Activated T-helper 1 cell treated with Interleukin-2 at 50 U/mL for 16 hours (primary cell): ENCODE measurements around the gene TSHZ1.
A peak's percentile ranks its signal among the peaks of the same experiment; 100 is the strongest.

Experiments used
- DNase-seq: peaks from one replicate; pipeline ENCODE4 v3.0.0-alpha.2; 2020; ENCODE audit warnings: low read depth

Gene TSHZ1, protein sequence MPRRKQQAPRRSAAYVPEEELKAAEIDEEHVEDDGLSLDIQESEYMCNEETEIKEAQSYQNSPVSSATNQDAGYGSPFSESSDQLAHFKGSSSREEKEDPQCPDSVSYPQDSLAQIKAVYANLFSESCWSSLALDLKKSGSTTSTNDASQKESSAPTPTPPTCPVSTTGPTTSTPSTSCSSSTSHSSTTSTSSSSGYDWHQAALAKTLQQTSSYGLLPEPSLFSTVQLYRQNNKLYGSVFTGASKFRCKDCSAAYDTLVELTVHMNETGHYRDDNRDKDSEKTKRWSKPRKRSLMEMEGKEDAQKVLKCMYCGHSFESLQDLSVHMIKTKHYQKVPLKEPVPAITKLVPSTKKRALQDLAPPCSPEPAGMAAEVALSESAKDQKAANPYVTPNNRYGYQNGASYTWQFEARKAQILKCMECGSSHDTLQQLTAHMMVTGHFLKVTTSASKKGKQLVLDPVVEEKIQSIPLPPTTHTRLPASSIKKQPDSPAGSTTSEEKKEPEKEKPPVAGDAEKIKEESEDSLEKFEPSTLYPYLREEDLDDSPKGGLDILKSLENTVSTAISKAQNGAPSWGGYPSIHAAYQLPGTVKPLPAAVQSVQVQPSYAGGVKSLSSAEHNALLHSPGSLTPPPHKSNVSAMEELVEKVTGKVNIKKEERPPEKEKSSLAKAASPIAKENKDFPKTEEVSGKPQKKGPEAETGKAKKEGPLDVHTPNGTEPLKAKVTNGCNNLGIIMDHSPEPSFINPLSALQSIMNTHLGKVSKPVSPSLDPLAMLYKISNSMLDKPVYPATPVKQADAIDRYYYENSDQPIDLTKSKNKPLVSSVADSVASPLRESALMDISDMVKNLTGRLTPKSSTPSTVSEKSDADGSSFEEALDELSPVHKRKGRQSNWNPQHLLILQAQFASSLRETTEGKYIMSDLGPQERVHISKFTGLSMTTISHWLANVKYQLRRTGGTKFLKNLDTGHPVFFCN (N-terminal part only)

DNA sequence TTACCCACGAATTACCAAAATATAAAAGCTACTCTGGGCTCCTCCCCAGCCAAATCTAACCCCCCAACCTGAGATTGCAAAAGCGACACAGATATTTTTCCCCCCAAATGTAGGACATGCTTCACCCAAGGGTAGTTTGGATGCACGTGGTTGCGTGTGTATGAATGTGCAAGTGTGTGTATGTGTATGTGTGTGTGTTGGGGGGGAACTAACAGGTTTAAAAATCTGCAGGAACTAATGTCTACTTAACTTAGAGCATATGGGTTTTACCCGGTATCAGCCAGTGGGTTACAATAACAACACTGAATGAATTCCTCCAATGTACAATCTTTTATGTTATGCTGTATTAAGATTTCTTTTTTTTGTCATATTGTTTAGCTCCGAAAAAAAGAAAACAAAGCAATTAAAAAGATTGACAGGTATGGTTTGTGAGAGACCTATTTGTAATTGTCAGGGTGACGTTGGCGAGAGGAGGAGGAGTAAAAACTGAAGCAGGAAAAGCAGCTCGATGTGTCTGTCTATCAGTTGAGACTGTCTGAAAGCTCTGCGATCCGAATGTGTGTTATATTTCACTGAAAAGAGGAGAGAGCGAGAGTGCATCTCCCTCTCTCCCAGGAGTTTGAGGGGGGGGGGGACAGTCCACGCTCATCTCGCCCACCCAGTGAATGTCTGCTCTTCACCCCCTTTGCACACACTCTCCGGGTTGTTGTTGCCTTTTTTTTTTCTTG is at the start of gene TSHZ1:
Gene TSHZ1, plus strand, starts transcription at position 524 of the 728 bp plus-strand sequence. CDS start 1,080 bp downstream, outside the sequence.
- DNase-seq = peak; percentile 17

DNA sequence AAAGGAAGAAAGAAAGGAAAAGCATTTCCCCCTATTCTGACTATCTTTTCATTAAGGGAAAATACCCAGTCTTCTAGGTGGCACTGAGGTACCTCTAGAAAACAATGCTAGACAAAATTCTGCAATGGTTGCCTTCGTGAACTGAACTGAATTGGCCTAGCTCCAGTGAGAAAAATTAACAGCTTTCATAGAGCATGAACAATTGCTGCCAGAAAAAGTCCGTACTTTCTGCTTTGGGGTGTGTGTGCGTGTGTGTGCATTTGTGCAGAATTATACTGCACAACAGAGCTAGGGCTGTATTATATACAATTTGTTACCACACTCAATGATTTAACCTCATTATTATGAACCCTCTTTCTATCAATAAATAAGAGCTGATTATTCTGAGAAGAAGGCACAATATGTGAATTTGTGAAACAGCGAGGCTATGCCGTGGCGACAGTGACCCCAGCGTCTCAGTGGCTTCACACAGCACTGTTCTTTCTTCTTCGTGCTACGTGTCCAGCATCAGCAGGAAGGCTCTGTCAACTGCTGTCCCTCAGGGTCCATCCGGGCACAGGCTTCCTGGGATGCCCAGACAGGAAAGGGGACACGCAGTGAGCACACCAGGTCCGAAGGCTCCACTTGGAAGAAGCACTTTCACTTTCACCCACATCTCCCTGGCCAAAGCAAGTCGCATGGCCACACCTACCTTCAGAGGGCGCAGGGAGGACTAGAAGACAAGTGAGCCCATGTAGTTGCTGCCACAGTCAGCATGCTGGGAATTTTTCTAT is 49.2 kb upstream of the TSHZ1 start:
- DNase-seq = no peak

DNA sequence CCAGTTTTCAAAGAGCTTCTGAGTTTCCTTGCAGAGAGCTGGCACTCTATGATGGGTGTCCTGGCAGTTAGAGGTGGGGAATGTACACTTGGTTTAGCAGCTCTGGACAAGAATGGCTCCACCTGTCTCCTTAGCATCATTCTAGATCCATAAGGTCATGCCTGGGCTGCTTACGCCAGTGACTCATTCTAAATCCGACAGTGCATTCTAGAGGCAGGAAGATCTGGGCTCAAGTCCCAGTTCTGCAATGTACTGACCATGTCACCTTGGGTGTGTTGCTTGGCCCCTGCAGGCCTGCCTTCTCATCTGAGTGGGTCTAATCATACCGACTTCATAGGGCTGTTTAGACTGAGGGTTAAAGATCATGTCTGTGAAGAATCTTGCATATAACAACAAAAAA is 48.1 kb upstream of the TSHZ1 start:
- DNase-seq = no peak

DNA sequence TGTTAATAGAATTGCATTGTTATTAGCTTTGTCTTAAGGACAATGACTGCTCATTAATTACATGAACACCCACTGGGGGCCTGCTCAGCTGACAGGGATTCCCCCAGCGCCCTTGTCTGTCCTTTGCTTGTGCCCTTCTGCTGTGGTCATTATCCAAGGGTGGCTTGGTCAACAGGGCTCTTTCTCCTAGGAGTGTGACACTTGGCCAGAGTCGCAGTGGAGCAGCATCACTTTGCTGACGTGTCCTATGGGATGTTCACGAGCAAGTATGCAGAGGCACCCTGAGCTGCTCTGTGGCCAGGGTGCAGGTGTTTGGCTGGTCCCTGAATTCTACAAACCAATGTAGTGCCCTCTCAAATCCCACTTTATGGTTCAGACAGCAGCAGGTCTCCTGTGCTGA is 47.6 kb upstream of the TSHZ1 start:
- no peak for DNase-seq

DNA sequence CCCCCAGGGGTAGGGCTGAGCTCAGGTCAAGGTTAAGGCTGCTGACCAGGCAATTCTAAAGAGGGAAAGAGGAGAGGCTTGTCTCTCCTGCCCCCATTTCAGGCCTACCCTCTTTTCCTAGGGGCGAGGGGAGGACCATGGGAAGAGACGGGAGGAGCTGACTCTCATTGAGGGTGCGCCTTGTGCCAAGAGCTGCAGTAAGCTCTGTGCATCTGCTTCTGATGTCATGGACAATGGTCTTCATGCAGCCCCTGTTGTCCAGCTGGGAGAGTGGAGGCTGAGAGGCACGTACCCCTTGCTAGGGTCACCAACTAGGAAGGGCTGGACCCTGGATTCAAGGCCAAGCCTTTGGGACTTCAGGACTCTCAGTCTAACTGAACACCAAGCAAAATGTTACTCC is 46.9 kb upstream of the TSHZ1 start:
- no peak for DNase-seq

DNA sequence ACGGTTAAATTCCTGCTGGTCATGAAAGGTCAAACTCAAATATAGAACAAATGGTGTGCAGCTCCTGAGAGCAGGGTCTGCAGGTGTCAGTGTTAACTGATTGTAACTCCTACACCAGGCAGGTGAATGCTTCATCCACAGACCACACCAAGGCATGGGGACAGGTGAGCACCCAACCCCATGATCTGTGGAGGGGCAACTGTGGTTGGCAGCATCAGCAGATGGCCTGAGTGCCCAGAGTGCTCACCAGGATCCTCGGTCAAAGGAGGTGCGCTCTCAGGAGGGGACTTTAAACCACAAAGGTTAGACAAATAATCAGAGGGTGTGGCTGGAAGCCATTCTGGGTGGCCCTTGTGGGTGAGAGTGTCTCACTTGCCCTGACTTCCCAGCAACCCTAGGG is 46.1 kb upstream of the TSHZ1 start:
- no peak for DNase-seq

DNA sequence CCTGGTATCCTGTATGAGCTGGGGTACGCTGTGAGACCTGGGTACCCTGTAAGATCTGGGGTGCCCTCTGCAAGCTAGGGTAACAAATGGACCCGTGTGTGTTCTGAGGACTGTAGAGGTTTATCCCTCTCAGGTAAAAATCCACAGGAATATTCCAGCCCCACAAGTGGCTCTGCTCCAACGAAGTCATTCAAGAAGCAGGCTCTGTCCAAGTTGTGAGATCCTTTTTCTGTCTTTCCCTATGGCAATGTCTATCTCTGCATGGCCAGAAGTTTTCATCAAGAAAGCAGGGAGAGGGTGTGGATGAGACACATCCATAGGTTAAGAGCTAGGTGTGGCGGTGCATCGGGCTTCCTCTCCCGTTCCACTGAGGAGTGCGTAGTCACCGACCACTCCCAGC is 44.7 kb upstream of the TSHZ1 start:
- DNase-seq = no peak

DNA sequence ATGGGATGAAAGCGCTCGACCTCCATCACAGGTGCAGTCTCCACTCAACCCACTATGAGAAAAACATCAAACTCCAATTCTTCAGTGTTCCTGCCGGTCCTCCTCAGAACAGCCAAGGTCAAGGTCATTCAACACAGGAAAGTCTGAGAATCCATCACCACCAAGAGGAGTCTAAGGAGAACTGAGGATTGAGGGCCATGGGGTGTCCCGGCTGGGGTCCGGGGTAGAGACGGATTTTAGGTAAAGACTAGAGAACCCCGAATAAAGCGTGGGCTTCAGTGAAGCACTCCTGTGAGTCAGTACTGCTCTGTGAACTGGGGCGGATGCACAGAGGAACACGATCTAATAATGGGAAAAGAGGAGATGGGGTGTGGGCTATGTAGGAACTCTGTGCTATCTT is 43.5 kb upstream of the TSHZ1 start:
- DNase-seq = no peak

DNA sequence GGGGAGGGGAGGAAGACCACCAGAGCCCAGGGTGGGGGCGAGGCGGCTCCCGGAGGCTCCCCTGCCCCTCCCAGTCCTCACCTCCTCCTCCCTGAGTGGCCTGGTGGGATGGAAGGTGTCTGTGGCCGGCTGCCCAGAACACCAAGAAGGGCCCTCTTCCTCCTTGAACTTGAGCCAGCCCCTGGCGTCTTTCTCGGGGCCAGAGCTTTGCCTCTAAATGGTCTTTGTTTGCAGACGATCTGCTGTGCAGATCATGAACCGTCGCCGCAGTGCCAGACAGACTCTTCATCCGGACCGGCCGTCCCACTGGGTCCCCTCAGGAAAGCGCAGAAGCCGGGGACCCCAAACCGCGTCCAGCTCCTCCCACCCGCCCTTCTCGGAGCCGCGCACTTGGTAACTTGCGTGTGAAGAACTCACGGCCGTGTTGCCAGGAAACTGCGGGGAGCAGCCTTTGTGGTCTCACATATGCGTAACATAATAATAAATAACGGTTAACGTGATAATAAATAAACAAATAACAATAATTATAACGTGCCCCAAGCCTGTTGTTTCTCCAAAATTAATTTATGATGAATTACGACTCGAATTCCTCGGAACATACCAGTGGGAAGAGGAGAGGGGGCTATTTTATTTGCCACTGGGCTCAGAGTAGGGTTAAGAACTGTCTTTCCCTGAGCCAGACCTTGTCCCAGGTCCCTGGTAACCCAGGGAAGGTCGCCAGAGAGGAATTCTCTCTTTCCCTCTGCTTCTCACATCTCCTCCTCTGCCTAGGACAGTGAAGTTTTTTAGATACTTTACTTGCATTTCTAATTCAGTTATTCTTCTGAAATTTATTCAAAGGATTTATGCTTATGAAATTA is 42.6 kb upstream of the TSHZ1 start:
- no peak for DNase-seq

DNA sequence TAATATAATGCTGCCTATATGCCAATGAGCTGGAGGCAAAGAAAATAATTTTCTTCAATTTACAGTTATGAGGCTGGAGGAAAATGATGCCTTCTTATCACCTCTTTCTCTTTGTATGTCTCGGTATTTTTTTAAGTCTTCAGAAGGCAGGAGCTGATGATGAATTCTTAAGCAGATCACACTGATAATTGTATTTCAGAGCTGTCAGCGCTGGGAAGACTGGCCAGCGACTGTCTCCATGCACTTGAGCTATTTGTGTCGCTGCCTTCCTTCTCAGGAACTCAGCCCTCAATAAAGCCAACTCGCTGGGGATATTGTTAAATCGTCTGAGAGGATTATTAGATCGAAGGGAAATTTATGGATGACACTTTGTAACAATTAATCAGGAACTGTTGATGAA is 42.0 kb upstream of the TSHZ1 start:
- no peak for DNase-seq

DNA sequence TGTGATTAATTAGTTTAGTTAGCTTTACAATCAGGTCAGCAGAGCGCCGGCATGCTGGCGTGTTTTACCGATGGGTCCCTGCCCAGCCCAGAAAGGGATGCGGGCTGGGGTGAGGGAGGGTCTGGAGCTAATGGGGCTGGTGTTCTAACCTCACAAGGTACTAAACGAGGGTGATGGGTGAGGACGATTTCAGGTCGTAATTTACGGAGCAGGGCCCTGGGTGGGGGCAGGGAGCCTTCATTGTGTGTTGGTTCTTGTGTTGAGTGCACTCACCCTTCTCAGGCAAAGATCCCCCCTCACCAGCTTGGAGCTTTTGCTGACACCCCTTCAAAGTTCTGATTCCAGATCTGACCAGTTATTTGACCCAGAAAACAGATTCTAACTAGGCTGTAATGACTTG is 41.2 kb upstream of the TSHZ1 start:
- no peak for DNase-seq

DNA sequence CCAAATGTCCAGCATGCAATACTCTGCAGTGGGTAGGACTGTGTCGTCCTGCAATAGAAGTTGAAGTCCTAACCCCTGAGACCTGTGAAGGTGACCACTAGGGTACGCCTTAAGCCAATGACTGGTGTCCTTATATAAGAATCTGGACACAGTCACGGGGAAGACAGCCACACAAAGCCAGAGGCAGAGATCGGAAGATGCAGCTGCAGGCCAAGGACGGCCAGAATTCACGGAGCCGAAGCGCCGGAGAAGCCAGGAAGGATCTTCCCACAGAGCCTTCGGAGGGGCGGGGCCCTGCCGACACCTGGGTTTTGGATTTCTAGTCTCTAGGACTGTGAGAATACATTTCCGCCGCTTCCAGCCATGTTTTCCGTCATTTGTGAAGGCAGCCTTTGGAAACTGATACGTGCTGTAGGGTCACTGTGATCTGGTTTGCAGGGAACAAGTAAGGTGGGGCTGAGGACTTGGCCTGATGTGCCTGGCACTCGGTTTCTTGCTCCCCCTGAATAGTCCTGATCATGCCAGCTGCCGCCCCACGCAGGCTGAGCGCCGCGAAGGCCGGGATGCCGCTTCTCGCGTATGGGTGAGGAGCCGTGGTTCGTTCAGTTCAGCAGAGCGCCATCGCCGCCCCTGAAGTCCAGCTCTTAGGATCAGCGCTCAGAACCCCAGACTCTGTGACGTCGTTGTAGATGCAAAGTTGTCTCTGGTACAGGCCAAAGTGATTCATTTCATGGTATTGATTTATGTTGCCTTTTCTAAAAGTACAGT is 40.4 kb upstream of the TSHZ1 start:
- DNase-seq = no peak

DNA sequence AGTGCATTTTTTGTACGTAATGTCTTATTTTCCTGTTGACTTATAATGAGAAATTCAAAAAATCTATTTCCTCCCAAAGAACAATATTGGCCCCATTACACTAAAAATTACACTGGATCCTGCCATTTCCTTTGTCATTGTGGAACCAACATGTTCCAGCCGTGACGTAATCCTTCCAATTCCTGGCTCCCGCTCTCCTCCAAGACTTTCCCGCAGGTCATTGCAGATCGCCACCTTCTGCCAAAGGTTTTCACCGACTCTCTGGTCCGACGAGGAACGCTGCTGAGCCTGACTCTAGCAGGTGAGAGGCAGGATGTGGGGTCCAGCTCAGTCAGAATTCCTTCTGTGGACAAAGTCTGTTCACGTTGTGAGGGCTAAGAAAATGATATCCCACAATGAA is 39.7 kb upstream of the TSHZ1 start:
- DNase-seq = no peak

DNA sequence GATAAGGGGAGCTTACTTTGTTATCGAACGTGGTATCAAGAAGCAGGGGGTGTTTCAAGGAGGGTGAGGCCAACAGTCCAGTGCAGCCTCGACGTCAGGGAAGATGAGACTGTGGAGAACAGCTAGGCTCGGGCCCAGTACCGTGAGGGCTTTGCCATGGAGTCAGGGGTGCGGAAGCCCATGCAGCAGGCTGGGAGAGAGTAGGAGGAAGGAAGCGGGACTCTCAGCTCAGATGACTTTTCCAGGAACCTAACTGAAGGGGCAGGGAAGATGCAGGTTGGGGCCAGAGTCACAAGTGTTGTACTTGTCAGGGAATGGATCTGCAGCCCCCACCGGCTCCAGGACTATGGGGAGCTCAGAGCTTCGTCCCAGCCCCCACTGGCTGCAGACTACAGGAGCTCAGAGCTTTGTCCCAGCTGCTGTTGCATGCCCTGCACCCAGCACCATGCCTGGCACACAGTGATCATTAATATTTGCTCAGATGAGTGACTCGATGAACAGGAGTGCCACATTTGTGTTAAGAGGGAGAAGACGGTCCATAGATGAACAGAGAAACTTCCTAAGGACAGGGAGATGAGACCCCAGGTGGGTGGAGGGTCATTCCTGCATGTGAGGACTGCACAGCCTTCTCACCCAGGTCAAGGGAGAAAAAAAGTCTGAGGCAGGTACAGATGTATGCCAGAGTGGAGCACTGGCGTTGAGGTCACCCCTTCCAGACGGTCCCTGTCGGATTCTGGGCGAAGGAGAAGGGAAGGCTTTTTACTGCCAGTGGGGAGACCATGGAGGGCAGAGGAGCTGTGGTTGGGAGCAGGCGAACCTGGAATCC is 38.1 kb upstream of the TSHZ1 start:
- no peak for DNase-seq

DNA sequence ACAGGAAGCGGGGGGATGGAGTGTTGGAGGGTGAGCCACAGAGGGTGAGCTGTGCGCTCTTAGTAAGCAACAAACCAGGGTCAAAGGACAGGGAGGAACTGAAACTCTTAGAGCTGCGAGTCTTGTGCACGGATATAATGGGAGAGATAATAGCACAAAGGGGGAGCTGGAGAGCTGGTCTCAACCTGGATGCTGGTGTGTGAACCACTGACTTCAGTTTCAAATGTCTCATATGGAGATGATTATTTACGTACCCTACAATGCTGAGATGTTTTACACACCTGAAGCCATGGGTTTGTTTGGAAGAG is 37.5 kb upstream of the TSHZ1 start:
- no peak for DNase-seq

DNA sequence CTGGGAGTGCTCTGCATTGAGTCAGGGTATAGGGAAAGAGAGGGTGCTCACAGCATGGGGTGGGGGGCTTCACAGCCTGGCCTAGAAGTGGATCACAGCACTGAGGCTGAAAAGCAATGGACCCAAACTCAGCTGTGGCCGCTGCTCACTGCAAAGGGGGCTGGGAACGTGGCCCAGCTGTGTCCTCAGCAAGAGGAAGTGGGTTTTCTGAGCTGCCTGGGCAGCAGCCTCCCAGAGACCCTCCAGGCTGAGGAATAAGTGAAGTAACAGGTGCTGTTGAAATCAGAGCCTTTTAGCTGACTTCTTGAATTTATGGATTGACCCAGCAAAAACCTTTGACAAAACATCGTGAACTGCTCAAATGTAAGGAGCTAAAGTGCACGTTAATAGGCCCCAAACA is 36.9 kb upstream of the TSHZ1 start:
- DNase-seq = no peak

DNA sequence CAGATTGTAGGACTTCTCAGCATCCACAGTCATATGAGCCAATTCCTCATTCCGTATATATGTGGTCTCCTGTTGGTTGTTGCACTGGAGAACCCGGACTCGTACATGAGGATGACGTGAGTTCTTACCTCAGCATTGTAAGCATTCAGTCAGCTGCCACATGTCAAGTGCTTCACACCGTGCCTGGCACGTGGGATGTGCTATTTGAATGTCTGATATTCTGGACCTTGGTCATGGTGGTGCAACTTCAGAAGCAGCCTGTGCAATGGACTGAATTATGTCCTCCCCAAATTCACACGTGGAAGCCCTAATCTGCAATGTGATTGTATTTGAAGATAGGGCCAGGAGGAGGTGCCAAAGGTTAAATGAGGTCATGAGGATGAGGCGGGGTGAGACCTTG is 33.7 kb upstream of the TSHZ1 start:
- DNase-seq = no peak

DNA sequence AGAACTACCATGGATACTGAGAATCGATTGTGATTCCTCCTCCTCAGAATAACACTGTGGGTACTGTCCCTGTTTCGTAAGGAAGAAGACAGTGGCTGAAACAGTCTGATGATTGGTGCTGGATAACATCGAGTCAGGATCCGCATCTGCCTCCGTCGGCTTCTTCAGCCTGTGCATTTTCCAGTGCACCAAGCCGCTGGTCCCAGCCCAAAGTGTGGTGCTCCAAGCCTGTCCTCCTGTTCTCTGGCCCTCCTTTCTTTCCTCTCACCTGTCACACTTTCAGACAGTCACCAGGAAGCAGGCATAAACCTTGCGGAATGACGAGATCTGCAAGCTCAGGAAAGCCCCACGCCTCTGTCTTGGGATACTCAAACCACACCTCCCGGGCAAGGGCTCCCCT is 32.2 kb upstream of the TSHZ1 start:
- no peak for DNase-seq
